Measurements from ENCODE around the gene GNAT3. TPM values are rescaled to one million over a fixed set of nuclear protein-coding genes. Genes with fewer than 3 reads are reported as not detected.

Gene GNAT3
- total and polyA plus RNA-seq, 2 of the 8 experiments (the other 6 are each of a cell fraction or from before 2014, with no cell fraction given): not detected

DNA sequence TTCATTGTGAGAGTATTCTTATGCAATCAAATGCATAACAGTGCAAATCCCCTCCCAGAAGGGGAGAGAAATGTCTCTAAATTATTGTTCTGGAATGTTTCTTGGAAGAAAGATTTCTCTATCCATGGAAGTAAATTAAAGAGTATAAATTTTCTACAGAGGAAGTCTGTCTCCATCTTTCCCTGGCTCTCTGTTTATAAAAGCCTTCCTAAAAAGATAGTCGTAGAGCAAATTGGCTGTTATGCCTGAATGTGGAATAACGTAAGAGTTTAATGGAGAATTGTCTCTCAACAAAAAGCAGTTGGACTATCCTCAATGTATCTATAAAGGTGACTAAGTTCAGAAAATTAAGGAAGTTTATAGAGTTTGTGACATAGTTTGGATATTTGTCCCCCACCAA, 76.3 kb downstream of the GNAT3 start:
- Histone ChIP-seq H2BK20ac (ENCODE audit: low read length) (no peak overlapping the region), H4K8ac (ENCODE audit: extremely low read depth, insufficient read depth, low read length) (no peak overlapping the region), H3K9me3 (ENCODE audit: insufficient read depth in 2 of 2, low read depth in 1 of 2, low read length in 1 of 2) (no peaks in the 10 kb centered on the region), H2BK5ac (ENCODE audit: low read depth, low read length) (no peak overlapping the region), H4K91ac (replicated peaks; ENCODE audit: insufficient read length, low read length) (no peak overlapping the region), H3K36me3 (ENCODE audit: control insufficient read depth in 2 of 4, insufficient read depth in 4 of 4, low read length in 3 of 4) (no peaks in the 10 kb centered on the region; a peak in 1 of 8 replicates), H3K27me3 (replicated peaks in 1 of 4; ENCODE audit: control insufficient read depth in 3 of 4, extremely low read depth in 1 of 4, insufficient read depth in 3 of 4, low read length in 3 of 4) (no peaks in the 10 kb centered on the region), H3K18ac (ENCODE audit: extremely low read depth, low read length) (no peak overlapping the region), H3K4me1 (replicated peaks in 1 of 4; ENCODE audit: control insufficient read depth in 3 of 4, insufficient read depth in 4 of 4, low read length in 3 of 4) (0 out of 7 replicates have a peak, but pooled peaks cover 0 to 3% (median 0%) of the 10 kb centered on the region in 4 experiments), H3K27ac (ENCODE audit: low read depth, low read length) (no peak overlapping the region), H3K9ac (replicated peaks in 1 of 4; ENCODE audit: extremely low read depth in 1 of 4, low read depth in 3 of 4, low read length in 3 of 4) (no peak overlapping the region), H4K20me1 (replicated peaks in 1 of 2; ENCODE audit: control insufficient read depth in 1 of 2, insufficient read depth in 2 of 2, low read length in 2 of 2) (no peaks in the 10 kb centered on the region), H3K23me2 (ENCODE audit: low read depth, low read length) (no peaks in the 10 kb centered on the region), H2BK12ac (ENCODE audit: low read depth, low read length) (no peak overlapping the region), H4K5ac (ENCODE audit: insufficient read length, low read depth, low read length) (no peak overlapping the region), H3K23ac (ENCODE audit: insufficient read length) (no peak overlapping the region), H3K4ac (replicated peaks; ENCODE audit: insufficient read length, low read depth, low read length) (no peak overlapping the region), H3K14ac (ENCODE audit: insufficient read length) (no peak overlapping the region), H3K56ac (replicated peaks; ENCODE audit: insufficient read length, low read depth, low read length) (no peak overlapping the region), H2BK15ac (ENCODE audit: low read length) (no peak overlapping the region), H2AK5ac (ENCODE audit: low read depth, low read length) (no peak overlapping the region), H3K79me1 (ENCODE audit: low read depth, low read length) (no peaks in the 10 kb centered on the region), H3K4me2 (ENCODE audit: insufficient read depth in 1 of 2, low read depth in 2 of 2, low read length in 2 of 2) (no peak overlapping the region), H2AFZ (ENCODE audit: low read length) (no peak overlapping the region), H3K4me3 (ENCODE audit: extremely low read depth in 1 of 4, insufficient read depth in 2 of 4, low read depth in 3 of 4, low read length in 4 of 4) (no peak overlapping the region), H3K79me2 (ENCODE audit: control insufficient read depth in 1 of 2, insufficient read depth in 2 of 2, low read length in 2 of 2) (no peaks in the 10 kb centered on the region), H2BK120ac (replicated peaks; ENCODE audit: low read depth, low read length) (no peak overlapping the region)
- ChIA-PET CTCF (ENCODE audit: partially characterized antibody) (no interaction called here), POLR2A (ENCODE audit: partially characterized antibody) (no interaction called here)
- DNase-seq (ENCODE audit: low read depth in 1 of 2, low spot score in 2 of 2) (no peak), FAIRE-seq (no peak)
- WGBS, 2 experiments (ENCODE audit: extremely low coverage in 1 of 2, insufficient coverage in 1 of 2, insufficient read length in 1 of 2, insufficient replicate concordance in 2 of 2, low coverage in 1 of 2, low lambda C conversion rate in 2 of 2, missing lambda C conversion rate in 1 of 2): 90% methylated on average over 2 of the region's 2 CpGs; no CpG with 5 or more reads in 1 of the 2 experiments
- no peak for TF ChIP-seq GTF2F1 (IDR thresholded peaks at IDR 0.05; ENCODE audit: borderline replicate concordance, low read depth, low read length)
- TF ChIP-seq RNF2 (IDR thresholded peaks at IDR 0.05; ENCODE audit: borderline replicate concordance, low read depth, low read length, missing control alignments, poor library complexity, severe bottlenecking): no peak
- TF ChIP-seq HDAC2 (IDR thresholded peaks at IDR 0.05; ENCODE audit: borderline replicate concordance in 1 of 2, low read depth in 2 of 2, low read length in 2 of 2): no peak
- no peak for TF ChIP-seq ASH2L (IDR thresholded peaks at IDR 0.05; ENCODE audit: low read length)
- TF ChIP-seq PHF8 (conservative IDR thresholded peaks at IDR 0.05; ENCODE audit: low read depth, low read length): no peak
- TF ChIP-seq, protein P1, sequence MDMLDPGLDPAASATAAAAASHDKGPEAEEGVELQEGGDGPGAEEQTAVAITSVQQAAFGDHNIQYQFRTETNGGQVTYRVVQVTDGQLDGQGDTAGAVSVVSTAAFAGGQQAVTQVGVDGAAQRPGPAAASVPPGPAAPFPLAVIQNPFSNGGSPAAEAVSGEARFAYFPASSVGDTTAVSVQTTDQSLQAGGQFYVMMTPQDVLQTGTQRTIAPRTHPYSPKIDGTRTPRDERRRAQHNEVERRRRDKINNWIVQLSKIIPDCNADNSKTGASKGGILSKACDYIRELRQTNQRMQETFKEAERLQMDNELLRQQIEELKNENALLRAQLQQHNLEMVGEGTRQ (IDR thresholded peaks at IDR 0.05; ENCODE audit: low read length): no peak

All from H1 (cell line).